Keratinocyte (primary cell): ENCODE data around the gene MDGA2. TPM values are rescaled to one million over a fixed set of nuclear protein-coding genes. Genes with fewer than 3 reads are reported as not detected.
"Not testable (repeated sequence)": the region's sequence is repeated elsewhere in the genome, so short reads cannot be mapped to it uniquely, and the experiment has no call there.

Source experiments
- DNase-seq: peaks from one replicate; pipeline ENCODE4 v3.0.0-alpha.2; 2011; ENCODE audit warnings: low read depth, missing footprints, low spot score
- FAIRE-seq: peaks from 2 replicates; lab custom pipeline; 2011; peaks lifted over from hg19 to GRCh38; lab: Jason Lieb, UNC
- H2AFZ ChIP-seq: 2 replicates; pipeline ENCODE4 v1.6.0; 2012; ENCODE audit warnings: low read length, control low read depth, inconsistent platforms; ENCODE audit not compliant: control insufficient read depth
- H3K27ac ChIP-seq: 2 replicates; pipeline ENCODE4 v1.5.1; 2011; ENCODE audit warnings: low read length; ENCODE audit not compliant: control insufficient read depth, insufficient read depth
- H3K27me3 ChIP-seq: 3 replicates; pipeline ENCODE4 v1.6.0; 2011; ENCODE audit warnings: low read length; ENCODE audit not compliant: control insufficient read depth, insufficient read depth; ENCODE audit errors: extremely low read depth
- H3K36me3 ChIP-seq, 2 experiments: 2 replicates in 1 of 2; 3 replicates in 1 of 2; pipeline ENCODE4 v1.5.1; 2011; ENCODE audit warnings: low read length in 2 of 2, mild to moderate bottlenecking in 1 of 2; ENCODE audit not compliant: control insufficient read depth in 2 of 2, insufficient read depth in 2 of 2; ENCODE audit errors: extremely low read depth in 1 of 2
- H3K4me1 ChIP-seq: 3 replicates; pipeline ENCODE4 v1.5.1; 2011; ENCODE audit warnings: low read length; ENCODE audit not compliant: control insufficient read depth, insufficient read depth; ENCODE audit errors: extremely low read depth
- H3K4me2 ChIP-seq: 3 replicates; pipeline ENCODE4 v1.6.0; 2011; ENCODE audit warnings: low read depth, low read length; ENCODE audit not compliant: control insufficient read depth, insufficient read depth; ENCODE audit errors: extremely low read depth
- H3K4me3 ChIP-seq, 3 experiments: fragments of 200-600 bp in 1 of 3; sonication (generic) in 1 of 3; 2 replicates in 2 of 3; 3 replicates in 1 of 3; pipeline ENCODE4 v1.5.1; 2011 to 2016; ENCODE audit warnings: low read length in 3 of 3, mild to moderate bottlenecking in 3 of 3, control low read depth in 2 of 3, inconsistent platforms in 1 of 3, low read depth in 1 of 3, mixed read lengths in 1 of 3, mixed run types in 1 of 3, moderate library complexity in 1 of 3; ENCODE audit not compliant: control insufficient read depth in 2 of 3, insufficient read depth in 2 of 3; ENCODE audit errors: extremely low read depth in 1 of 3
- H3K79me2 ChIP-seq: 2 replicates; pipeline ENCODE4 v1.6.0; 2012; ENCODE audit warnings: low read length; ENCODE audit not compliant: control insufficient read depth, insufficient read depth
- H3K9ac ChIP-seq: 3 replicates; pipeline ENCODE4 v1.6.0; 2011; ENCODE audit warnings: low read length; ENCODE audit not compliant: control insufficient read depth, insufficient read depth; ENCODE audit errors: extremely low read depth
- H3K9me1 ChIP-seq: 3 replicates; pipeline ENCODE4 v1.6.0; 2011; ENCODE audit warnings: low read length; ENCODE audit not compliant: control insufficient read depth, insufficient read depth; ENCODE audit errors: extremely low read depth
- H3K9me3 ChIP-seq: 2 replicates; pipeline ENCODE4 v1.5.1; 2012; ENCODE audit warnings: low read depth, low read length; ENCODE audit not compliant: control insufficient read depth
- H4K20me1 ChIP-seq: 3 replicates; pipeline ENCODE4 v1.6.0; 2011; ENCODE audit warnings: low read length; ENCODE audit not compliant: control insufficient read depth, insufficient read depth; ENCODE audit errors: extremely low read depth
- EZH2 ChIP-seq: IDR thresholded peaks from one replicate; pipeline ENCODE4 v1.6.1; 2012; ENCODE audit warnings: inconsistent platforms, mild to moderate bottlenecking, low read length, moderate library complexity
- dilution Hi-C: fragments of 300-500 bp; cut with MboI; formaldehyde crosslinking; loops from one replicate; pipeline ENCODE4 v1.7.0; 2020; ENCODE audit warnings: low sequenced_read_pairs; ENCODE audit not compliant: extremely low pct_ligation_motif_present
- polyA plus RNA-seq, 5 experiments: library from polyadenylated mRNA; depleted of rRNA in 3 of 5; stranded (reverse) in 3 of 5; stranded (forward) in 1 of 5; unstranded in 1 of 5; fragments of >200 nt; gene quantifications; 1 replicate in 1 of 5; 2 replicates in 3 of 5; 3 replicates in 1 of 5; pipeline versions ENCODE4 v1.2.1 to v1.2.3, GENCODE V29; 2011 to 2012; ENCODE audit warnings: missing spikeins in 2 of 5, low read depth in 1 of 5, low replicate concordance in 1 of 5
- TF ChIP-seq, protein P1 (sequence below), 3 experiments: IDR thresholded peaks in 1 of 3; conservative IDR thresholded peaks in 1 of 3; optimal IDR thresholded peaks in 1 of 3; 2 replicates in 2 of 3; 3 replicates in 1 of 3; pipeline versions ENCODE3 to v1.5.1; 2011; ENCODE audit warnings: low read length in 3 of 3, mild to moderate bottlenecking in 3 of 3, moderate library complexity in 2 of 3, control low read depth in 1 of 3, inconsistent platforms in 1 of 3; ENCODE audit not compliant: insufficient read depth in 2 of 3; ENCODE audit errors: extremely low read depth in 1 of 3

Gene MDGA2
- polyA plus RNA-seq, 1 donor (not counting 4 experiments of a cell fraction or from before 2014, with no cell fraction given), result not detected

DNA sequence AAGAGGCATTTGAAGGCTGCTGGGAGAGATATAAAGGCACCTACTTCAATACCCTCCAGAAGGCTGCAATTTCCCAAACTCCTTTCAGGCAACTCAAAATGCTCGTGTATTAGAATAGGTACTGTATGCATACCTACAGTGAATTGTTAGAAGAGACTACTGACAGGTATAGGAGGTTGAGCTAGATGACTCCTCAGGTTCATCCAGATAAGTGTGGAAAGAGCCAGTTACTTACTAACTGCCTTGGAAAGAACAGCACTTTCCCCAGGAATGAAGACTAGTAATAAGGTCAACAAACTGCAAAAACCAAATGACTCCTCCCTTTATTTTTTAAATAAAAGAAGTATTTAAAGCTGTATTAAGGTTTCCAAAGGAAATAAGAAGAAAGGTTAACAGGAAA lies 429.0 kb downstream of the MDGA2 start:
- no peaks in the 10 kb centered on the region for H3K79me2 ChIP-seq
- H3K4me3 ChIP-seq, result no peak overlapping the region
- DNase-seq (no peak), FAIRE-seq (no peak)
- H3K36me3 ChIP-seq, result no peaks in the 10 kb centered on the region
- no peak overlapping the region for H3K27ac ChIP-seq
- no peaks in the 10 kb centered on the region for H4K20me1 ChIP-seq
- no peak overlapping the region for H2AFZ ChIP-seq
- dilution Hi-C loops, result no loop called here
- no peaks in the 10 kb centered on the region for H3K9me3 ChIP-seq
- no peak for TF ChIP-seq EZH2
- TF ChIP-seq, protein P1, sequence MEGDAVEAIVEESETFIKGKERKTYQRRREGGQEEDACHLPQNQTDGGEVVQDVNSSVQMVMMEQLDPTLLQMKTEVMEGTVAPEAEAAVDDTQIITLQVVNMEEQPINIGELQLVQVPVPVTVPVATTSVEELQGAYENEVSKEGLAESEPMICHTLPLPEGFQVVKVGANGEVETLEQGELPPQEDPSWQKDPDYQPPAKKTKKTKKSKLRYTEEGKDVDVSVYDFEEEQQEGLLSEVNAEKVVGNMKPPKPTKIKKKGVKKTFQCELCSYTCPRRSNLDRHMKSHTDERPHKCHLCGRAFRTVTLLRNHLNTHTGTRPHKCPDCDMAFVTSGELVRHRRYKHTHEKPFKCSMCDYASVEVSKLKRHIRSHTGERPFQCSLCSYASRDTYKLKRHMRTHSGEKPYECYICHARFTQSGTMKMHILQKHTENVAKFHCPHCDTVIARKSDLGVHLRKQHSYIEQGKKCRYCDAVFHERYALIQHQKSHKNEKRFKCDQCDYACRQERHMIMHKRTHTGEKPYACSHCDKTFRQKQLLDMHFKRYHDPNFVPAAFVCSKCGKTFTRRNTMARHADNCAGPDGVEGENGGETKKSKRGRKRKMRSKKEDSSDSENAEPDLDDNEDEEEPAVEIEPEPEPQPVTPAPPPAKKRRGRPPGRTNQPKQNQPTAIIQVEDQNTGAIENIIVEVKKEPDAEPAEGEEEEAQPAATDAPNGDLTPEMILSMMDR (optimal IDR thresholded peaks at IDR 0.05 in 1 of 3, IDR thresholded peaks at IDR 0.05 in 1 of 3, conservative IDR thresholded peaks at IDR 0.05 in 1 of 3; ENCODE audit: extremely low read depth in 1 of 3, insufficient read depth in 2 of 3, low read length in 3 of 3), result no peak
- H3K9ac ChIP-seq, result no peak overlapping the region
- no peaks in the 10 kb centered on the region for H3K9me1 ChIP-seq
- H3K4me2 ChIP-seq, result no peak overlapping the region
- H3K27me3 ChIP-seq, result no peaks in the 10 kb centered on the region
- H3K4me1 ChIP-seq, result no peaks in the 10 kb centered on the region

DNA sequence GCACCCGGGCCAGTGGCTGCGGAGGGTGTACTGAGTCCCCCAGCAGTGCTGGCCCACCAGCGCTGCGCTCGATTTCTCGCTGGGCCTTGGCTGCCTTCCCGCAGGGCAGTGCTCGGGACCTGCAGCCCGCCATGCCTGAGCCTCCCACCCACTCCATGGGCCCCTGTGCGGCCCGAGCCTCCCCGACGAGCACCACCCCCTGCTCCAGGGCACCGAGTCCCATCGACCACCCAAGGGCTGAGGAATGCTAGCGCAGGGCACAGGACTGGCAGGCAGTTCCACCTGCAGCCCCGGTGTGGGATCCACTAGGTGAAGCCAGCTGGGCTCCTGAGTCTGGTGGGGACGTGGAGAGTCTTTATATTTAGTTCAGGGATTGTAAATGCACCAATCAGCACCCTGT lies 432.8 kb downstream of the MDGA2 start:
- dilution Hi-C loops, H3K27me3 ChIP-seq, DNase-seq, H3K4me2 ChIP-seq, FAIRE-seq, H3K79me2 ChIP-seq, H3K9me1 ChIP-seq, H3K4me3 ChIP-seq, H3K27ac ChIP-seq, H4K20me1 ChIP-seq, H3K36me3 ChIP-seq, H3K4me1 ChIP-seq, H2AFZ ChIP-seq, H3K9me3 ChIP-seq, H3K9ac ChIP-seq: not testable (repeated sequence)

DNA sequence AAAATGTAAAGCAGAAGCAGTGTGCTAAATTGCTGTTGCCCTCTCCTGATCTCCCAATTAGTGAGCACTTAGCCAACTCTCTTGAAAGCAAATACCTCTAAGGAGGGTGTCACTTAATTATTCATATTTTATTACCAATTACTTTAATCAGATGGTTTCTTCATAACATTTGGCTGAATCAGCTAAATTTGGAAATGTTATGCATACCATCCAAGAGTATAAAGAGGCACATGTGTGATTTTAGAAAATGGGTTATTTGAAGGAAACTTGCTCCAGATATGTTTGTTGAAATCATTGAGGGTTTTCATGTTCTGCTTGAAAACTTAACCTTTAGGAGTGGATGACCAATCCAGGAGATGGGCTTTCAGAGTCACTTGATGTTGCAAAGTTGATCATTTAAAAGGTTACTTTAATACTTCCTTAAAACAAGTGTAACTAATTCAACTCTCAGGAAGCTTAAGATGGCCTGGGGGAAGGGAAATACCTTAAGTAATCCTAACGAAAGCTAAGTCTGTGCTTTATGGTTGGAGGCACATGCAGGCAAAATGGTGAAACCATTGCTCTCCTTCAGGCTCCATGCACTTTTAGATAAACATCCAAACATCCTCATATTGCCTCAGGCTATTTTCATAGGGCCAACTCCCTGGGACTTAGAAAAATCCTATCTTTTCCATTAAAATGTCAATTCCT lies 434.5 kb downstream of the MDGA2 start:
- no peak overlapping the region for H2AFZ ChIP-seq
- H3K36me3 ChIP-seq, result no peaks in the 10 kb centered on the region
- no peaks in the 10 kb centered on the region for H3K4me1 ChIP-seq
- FAIRE-seq, result no peak
- H3K9me3 ChIP-seq, result no peaks in the 10 kb centered on the region
- H3K9me1 ChIP-seq, result no peaks in the 10 kb centered on the region
- no peak overlapping the region for H3K9ac ChIP-seq
- H3K27ac ChIP-seq, result no peak overlapping the region
- no peak overlapping the region for H3K4me2 ChIP-seq
- H3K27me3 ChIP-seq, result no peaks in the 10 kb centered on the region
- TF ChIP-seq EZH2, result no peak
- TF ChIP-seq, protein P1 (optimal IDR thresholded peaks at IDR 0.05 in 1 of 3, IDR thresholded peaks at IDR 0.05 in 1 of 3, conservative IDR thresholded peaks at IDR 0.05 in 1 of 3; ENCODE audit: extremely low read depth in 1 of 3, insufficient read depth in 2 of 3, low read length in 3 of 3), result no peak
- H3K79me2 ChIP-seq, result no peaks in the 10 kb centered on the region
- no peak for DNase-seq
- dilution Hi-C loops, result no loop called here
- H3K4me3 ChIP-seq, result no peak overlapping the region
- no peaks in the 10 kb centered on the region for H4K20me1 ChIP-seq
